T-helper 9 cell (primary cell): ENCODE data around the gene RCCD1.

Source experiments
- DNase-seq: peaks from one replicate; pipeline ENCODE4 v3.0.0-alpha.2; 2020

Gene RCCD1

DNA sequence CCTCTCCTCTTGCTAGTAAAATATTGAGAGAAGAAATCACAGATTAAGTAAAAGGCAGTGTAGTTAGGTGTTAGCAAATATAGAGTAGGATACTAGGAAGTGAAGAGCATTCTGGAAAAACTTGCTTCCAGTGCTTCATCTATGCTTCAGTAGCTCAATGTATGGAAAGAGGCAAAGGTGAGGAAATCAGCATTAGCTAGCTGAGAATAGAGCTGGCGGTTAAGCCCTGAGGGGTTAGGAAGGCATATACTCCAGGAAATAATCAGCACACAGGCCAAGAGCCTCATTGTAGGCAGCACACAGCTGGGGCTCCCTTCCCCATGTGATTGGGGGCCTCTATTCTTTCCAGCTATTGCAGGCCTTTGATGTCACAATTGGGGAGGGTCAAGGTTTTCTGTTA lies 13.8 kb downstream of the RCCD1 start:
- no peak for DNase-seq

DNA sequence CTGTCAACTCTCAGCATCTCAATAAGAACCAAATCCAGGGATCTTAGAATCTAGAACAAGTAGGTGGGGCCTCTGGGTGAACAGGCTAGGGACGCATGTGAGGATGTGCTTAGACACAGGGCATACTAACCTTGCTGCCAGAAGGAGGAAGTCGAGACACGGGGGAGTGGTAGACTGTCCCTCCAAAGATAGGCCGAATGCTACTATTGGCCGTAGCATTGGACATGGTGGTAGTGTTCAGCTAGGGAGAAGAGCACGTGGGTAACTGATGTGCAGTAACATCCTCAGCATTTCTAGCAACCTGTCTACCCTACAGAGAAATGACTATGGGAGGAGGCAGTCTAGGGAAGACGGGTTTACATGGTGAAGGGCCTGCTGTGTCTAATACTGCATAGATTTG lies 15.6 kb downstream of the RCCD1 start:
- no peak for DNase-seq

- DNase-seq, result no peak
Measured at GRCh38 chr15:90972133-90972532, 17.4 kb downstream of the RCCD1 start.

DNA sequence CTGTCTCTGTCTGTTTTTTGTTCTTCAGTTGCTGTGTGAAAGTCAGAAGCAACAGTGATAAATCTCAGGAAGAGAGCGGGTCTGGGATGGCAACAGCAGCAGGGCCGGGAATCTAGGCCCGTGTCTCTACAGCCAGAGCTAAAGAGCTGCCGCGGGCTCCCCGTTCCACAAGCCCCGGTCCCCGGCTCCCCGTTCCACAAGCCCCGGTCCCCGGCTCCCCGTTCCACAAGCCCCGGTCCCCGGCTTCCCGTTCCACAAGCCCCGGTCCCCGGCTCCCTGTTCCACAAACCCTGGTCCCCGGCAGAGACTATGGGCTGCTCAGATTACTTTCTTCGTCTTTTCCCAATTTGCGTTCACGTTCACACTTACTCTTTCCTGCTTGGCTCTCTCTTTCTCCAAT lies 19.5 kb downstream of the RCCD1 start:
- no peak for DNase-seq

DNA sequence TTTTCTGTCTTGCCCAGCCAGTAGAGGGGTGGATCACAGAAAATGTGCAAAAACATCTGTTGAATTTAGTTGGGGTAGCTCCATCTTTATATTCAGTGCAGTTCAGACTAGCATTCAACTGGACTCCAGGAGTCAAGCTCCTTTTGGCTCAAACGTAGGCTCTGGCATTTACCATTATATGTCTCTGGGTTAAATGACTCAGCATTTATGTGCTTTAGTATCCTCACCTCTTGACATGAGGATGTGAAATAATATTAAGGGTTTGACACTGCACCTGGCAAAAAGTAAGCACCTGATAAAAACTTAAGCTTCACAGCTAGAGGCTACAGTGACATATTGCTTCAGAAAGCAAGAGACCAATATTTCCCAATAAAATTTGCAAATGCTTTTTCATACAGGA lies 24.9 kb downstream of the RCCD1 start:
- no peak for DNase-seq

DNA sequence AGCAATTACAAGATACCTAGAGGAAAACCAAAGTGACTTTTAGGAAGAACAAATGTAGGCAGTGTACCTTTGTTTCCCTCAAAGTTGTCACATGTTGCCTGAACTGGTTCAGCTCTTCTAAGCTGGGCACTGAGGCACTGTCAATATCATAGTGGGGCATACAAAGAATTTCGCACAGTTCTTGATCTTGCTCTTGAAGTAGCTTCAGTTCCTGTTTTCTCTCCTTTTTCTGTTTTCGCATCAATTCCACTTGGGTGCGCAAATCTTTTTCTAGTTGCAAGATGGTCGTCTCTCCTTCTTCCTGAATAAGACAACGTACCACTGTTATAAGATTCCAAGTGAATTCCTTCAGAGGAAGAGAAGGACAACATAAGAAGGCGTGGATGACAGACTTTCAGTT lies 27.0 kb downstream of the RCCD1 start:
- no peak for DNase-seq

DNA sequence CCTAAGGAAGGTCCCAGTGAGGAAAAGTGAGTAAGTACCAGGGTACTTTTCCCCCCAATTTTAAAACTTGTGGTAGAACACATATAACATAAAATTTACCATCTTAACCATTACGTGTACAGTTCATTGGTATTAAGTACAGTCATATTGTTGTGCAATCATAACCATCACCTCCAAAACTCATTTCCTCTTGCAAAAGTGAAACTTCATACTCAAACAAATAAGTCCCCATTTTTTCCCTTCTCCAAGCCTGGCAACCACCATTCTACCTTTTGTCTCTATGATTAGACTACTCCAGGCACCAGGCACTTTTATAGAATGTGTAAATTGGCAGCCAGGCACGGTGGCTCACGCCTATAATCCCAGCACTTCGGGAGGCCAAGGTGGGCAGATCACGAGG lies 27.5 kb downstream of the RCCD1 start:
- DNase-seq, result no peak

- no peak for DNase-seq
Measured at GRCh38 chr15:90986790-90987507, 32.3 kb downstream of the RCCD1 start.

DNA sequence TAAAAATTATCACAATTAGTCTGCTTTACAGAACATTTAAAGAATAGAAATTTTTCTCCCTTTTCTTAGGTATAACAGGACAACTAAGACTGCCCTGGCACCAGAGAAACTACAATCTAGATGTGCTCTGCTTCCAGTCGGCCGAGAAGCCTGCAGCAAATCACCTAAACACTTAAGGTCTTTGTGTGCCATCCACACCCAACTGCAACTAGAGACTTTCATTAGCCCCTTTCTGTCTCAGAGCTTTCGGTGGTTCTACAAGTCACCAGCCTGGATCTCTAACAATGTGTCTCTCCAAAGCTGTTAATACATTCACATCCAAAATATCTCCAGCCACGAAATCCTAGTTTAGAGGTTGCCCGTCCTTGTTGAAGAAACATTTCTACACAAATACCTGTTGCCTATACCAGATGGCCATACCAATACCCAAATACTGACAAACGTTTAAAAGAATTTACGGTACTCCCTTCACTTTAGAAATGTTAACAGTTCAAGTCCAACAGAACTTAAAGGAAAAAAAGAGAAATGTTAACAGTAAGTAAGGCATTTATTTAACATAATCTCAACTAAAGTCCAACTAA lies 33.0 kb downstream of the RCCD1 start:
- DNase-seq, result no peak

GRCh38 chr15:90988296-90988695 lies 33.6 kb downstream of the RCCD1 start:
- DNase-seq, result no peak

- no peak for DNase-seq
Measured at GRCh38 chr15:90989040-90989768, 34.5 kb downstream of the RCCD1 start.

GRCh38 chr15:90990446-90990845 lies 35.8 kb downstream of the RCCD1 start:
- no peak for DNase-seq

GRCh38 chr15:90991587-90992285 lies 37.1 kb downstream of the RCCD1 start:
- no peak for DNase-seq

GRCh38 chr15:90994059-90994416 lies 39.4 kb downstream of the RCCD1 start:
- no peak for DNase-seq

DNA sequence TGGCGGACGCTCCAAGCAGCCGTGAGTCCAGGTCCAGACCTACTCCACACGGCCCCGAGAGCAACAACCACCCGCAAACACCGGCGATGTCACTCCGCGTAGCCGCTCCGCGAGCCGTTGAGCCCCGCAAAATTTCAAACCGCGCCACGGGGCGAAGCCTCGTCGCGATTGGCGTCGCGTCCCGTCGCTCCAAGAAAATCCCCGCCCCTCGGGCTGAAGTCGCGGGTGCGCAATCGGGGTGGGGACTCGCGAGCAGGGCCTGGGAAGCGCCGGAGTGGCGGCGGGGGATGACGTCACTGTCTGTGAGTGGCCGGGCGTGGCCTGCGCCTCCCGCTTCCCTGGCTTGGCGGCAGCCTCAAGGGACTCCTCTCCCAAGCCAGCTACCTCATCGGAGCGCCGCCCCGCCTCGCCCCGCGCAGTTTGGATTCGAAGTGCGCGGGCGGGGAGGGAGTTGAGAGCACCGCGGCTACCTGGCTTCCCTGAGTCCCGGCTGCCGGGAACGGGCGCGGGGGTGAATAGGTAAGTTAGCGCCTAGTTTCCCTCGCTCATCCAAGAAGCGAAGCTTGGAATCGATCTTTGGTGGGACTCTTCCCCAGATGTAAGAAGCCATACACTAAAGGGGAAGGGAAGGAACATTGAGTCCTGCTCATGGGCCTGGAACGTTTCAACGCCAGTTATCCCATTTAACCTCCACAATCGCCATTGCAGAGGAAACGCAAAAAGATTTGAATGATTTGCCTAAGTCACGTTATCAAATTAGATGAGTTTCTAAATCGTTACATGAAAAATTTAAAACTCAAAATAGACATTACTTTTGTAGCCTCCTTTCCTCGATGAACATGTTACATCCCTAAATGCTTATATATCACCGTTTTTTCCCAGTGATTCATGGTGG lies 40.0 kb downstream of the RCCD1 start, which contains the start of gene PRC1:
PRC1 (minus strand) TSS at position 119 of the 895 bp plus-strand sequence; CDS start at position 1, 118 bp downstream.
- peak; percentile 98 for DNase-seq

- no peak for DNase-seq
Measured at GRCh38 chr15:90998737-90999136, 44.1 kb downstream of the RCCD1 start.

DNA sequence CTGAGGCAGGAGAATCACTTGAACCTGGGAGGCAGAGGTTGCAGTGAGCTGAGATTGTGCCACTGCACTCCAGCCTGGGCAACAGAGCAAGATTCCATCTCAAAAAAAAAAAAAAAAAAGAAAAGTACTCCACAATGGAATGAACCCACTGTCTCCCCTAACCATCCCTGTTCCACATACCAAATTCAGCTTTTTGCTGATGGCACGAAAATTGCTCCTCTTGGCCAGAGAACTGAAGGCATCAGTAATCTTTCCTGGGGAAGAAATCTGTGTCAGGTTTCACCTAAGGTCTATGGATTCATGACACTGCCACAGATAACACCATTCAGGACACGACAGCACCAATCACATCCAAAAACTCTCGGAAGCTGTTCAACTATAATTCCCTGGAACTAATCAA lies 46.5 kb downstream of the RCCD1 start:
- DNase-seq, result no peak

GRCh38 chr15:91007266-91007665 lies 52.6 kb downstream of the RCCD1 start:
- DNase-seq, result no peak
